ENCODE data around the gene SESTD1. TPM values are rescaled to one million over a fixed set of nuclear protein-coding genes. Genes with fewer than 3 reads are reported as not detected.

SESTD1 gene
- total and polyA plus RNA-seq, 2 donors, result 4.4 to 9.4 TPM

- Histone ChIP-seq H3K27ac (ENCODE audit: low read depth in 1 of 2, low read length in 1 of 2) (no peak overlapping the region), H3K27me3 (ENCODE audit: control insufficient read depth in 2 of 2, insufficient read depth in 1 of 2, low read length in 1 of 2) (peaks cover 0 to 8% of the 10 kb centered on the region in 2 donors), H3K36me3 (ENCODE audit: control insufficient read depth in 2 of 2, insufficient read depth in 2 of 2, low read length in 1 of 2) (no peaks in the 10 kb centered on the region), H3K4me1 (ENCODE audit: control insufficient read depth in 2 of 2, insufficient read depth in 2 of 2, low read length in 2 of 2) (peaks cover 4 to 8% of the 10 kb centered on the region in 2 donors), H3K9me3 (ENCODE audit: control insufficient read depth in 2 of 2, insufficient read depth in 1 of 2, low read length in 1 of 2) (no peaks in the 10 kb centered on the region), H3K4me3 (ENCODE audit: low read length in 2 of 2) (no peak overlapping the region)
- 85% methylated on average over 2 of the region's 2 CpGs for WGBS
- no peak for DNase-seq (ENCODE audit: low read depth in 6 of 9, low spot score in 9 of 9)
Observed at GRCh38 chr2:179261151-179261825, 3.3 kb downstream of the SESTD1 start.

GRCh38 chr2:179260224-179260623, 4.4 kb downstream of the SESTD1 start:
- no peak overlapping the region for H3K4me3 ChIP-seq (ENCODE audit: low read length in 2 of 2)
- H3K36me3 ChIP-seq (ENCODE audit: control insufficient read depth in 2 of 2, insufficient read depth in 2 of 2, low read length in 1 of 2), result no peaks in the 10 kb centered on the region
- no peak for DNase-seq (ENCODE audit: low read depth in 6 of 9, low spot score in 9 of 9)
- H3K27ac ChIP-seq (ENCODE audit: low read depth in 1 of 2, low read length in 1 of 2), result no peak overlapping the region
- H3K27me3 ChIP-seq (ENCODE audit: control insufficient read depth in 2 of 2, insufficient read depth in 1 of 2, low read length in 1 of 2), result peaks cover 0 to 8% of the 10 kb centered on the region in 2 donors
- peaks cover 4 to 8% of the 10 kb centered on the region in 2 donors for H3K4me1 ChIP-seq (ENCODE audit: control insufficient read depth in 2 of 2, insufficient read depth in 2 of 2, low read length in 2 of 2)
- WGBS, result 92% methylated on average over 3 of the region's 3 CpGs
- H3K9me3 ChIP-seq (ENCODE audit: control insufficient read depth in 2 of 2, insufficient read depth in 1 of 2, low read length in 1 of 2), result no peaks in the 10 kb centered on the region

GRCh38 chr2:179255129-179255528, 9.5 kb downstream of the SESTD1 start:
- Histone ChIP-seq H3K36me3 (ENCODE audit: control insufficient read depth in 2 of 2, insufficient read depth in 2 of 2, low read length in 1 of 2) (no peaks in the 10 kb centered on the region), H3K27ac (ENCODE audit: low read depth in 1 of 2, low read length in 1 of 2) (no peak overlapping the region), H3K4me1 (ENCODE audit: control insufficient read depth in 2 of 2, insufficient read depth in 2 of 2, low read length in 2 of 2) (no peaks in the 10 kb centered on the region), H3K27me3 (ENCODE audit: control insufficient read depth in 2 of 2, insufficient read depth in 1 of 2, low read length in 1 of 2) (no peaks in the 10 kb centered on the region), H3K4me3 (ENCODE audit: low read length in 2 of 2) (no peak overlapping the region), H3K9me3 (ENCODE audit: control insufficient read depth in 2 of 2, insufficient read depth in 1 of 2, low read length in 1 of 2) (no peaks in the 10 kb centered on the region)
- 99% methylated on average over 1 of the region's 1 CpG for WGBS
- DNase-seq (ENCODE audit: low read depth in 6 of 9, low spot score in 9 of 9), result no peak

GRCh38 chr2:179253226-179253625, 11.4 kb downstream of the SESTD1 start:
- Histone ChIP-seq H3K4me1 (ENCODE audit: control insufficient read depth in 2 of 2, insufficient read depth in 2 of 2, low read length in 2 of 2) (no peaks in the 10 kb centered on the region), H3K27me3 (ENCODE audit: control insufficient read depth in 2 of 2, insufficient read depth in 1 of 2, low read length in 1 of 2) (no peaks in the 10 kb centered on the region), H3K27ac (ENCODE audit: low read depth in 1 of 2, low read length in 1 of 2) (no peak overlapping the region), H3K4me3 (ENCODE audit: low read length in 2 of 2) (no peak overlapping the region), H3K9me3 (ENCODE audit: control insufficient read depth in 2 of 2, insufficient read depth in 1 of 2, low read length in 1 of 2) (no peaks in the 10 kb centered on the region), H3K36me3 (ENCODE audit: control insufficient read depth in 2 of 2, insufficient read depth in 2 of 2, low read length in 1 of 2) (no peaks in the 10 kb centered on the region)
- no peak for DNase-seq (ENCODE audit: low read depth in 6 of 9, low spot score in 9 of 9)
- WGBS, result 18% methylated on average over 1 of the region's 1 CpG

- Histone ChIP-seq H3K4me3 (ENCODE audit: low read length in 2 of 2) (no peak overlapping the region), H3K27ac (ENCODE audit: low read depth in 1 of 2, low read length in 1 of 2) (no peak overlapping the region), H3K9me3 (ENCODE audit: control insufficient read depth in 2 of 2, insufficient read depth in 1 of 2, low read length in 1 of 2) (no peaks in the 10 kb centered on the region), H3K27me3 (ENCODE audit: control insufficient read depth in 2 of 2, insufficient read depth in 1 of 2, low read length in 1 of 2) (no peaks in the 10 kb centered on the region), H3K36me3 (ENCODE audit: control insufficient read depth in 2 of 2, insufficient read depth in 2 of 2, low read length in 1 of 2) (no peaks in the 10 kb centered on the region), H3K4me1 (ENCODE audit: control insufficient read depth in 2 of 2, insufficient read depth in 2 of 2, low read length in 2 of 2) (peaks cover 0 to 2% of the 10 kb centered on the region in 2 donors)
- DNase-seq (ENCODE audit: low read depth in 6 of 9, low spot score in 9 of 9), result no peak
- 52% methylated on average over 2 of the region's 2 CpGs for WGBS
Observed at GRCh38 chr2:179252423-179252822, 12.2 kb downstream of the SESTD1 start.

GRCh38 chr2:179251870-179252269, 12.8 kb downstream of the SESTD1 start:
- Histone ChIP-seq H3K27ac (ENCODE audit: low read depth in 1 of 2, low read length in 1 of 2) (no peak overlapping the region), H3K4me3 (ENCODE audit: low read length in 2 of 2) (no peak overlapping the region), H3K9me3 (ENCODE audit: control insufficient read depth in 2 of 2, insufficient read depth in 1 of 2, low read length in 1 of 2) (no peaks in the 10 kb centered on the region), H3K27me3 (ENCODE audit: control insufficient read depth in 2 of 2, insufficient read depth in 1 of 2, low read length in 1 of 2) (no peaks in the 10 kb centered on the region), H3K36me3 (ENCODE audit: control insufficient read depth in 2 of 2, insufficient read depth in 2 of 2, low read length in 1 of 2) (no peaks in the 10 kb centered on the region), H3K4me1 (ENCODE audit: control insufficient read depth in 2 of 2, insufficient read depth in 2 of 2, low read length in 2 of 2) (peaks cover 0 to 4% of the 10 kb centered on the region in 2 donors)
- DNase-seq (ENCODE audit: low read depth in 6 of 9, low spot score in 9 of 9), result no peak

GRCh38 chr2:179250848-179251504, 13.7 kb downstream of the SESTD1 start:
- H3K27ac ChIP-seq (ENCODE audit: low read depth in 1 of 2, low read length in 1 of 2), result no peak overlapping the region
- no peak overlapping the region for H3K4me3 ChIP-seq (ENCODE audit: low read length in 2 of 2)
- peaks cover 0 to 4% of the 10 kb centered on the region in 2 donors for H3K4me1 ChIP-seq (ENCODE audit: control insufficient read depth in 2 of 2, insufficient read depth in 2 of 2, low read length in 2 of 2)
- H3K36me3 ChIP-seq (ENCODE audit: control insufficient read depth in 2 of 2, insufficient read depth in 2 of 2, low read length in 1 of 2), result no peaks in the 10 kb centered on the region
- H3K9me3 ChIP-seq (ENCODE audit: control insufficient read depth in 2 of 2, insufficient read depth in 1 of 2, low read length in 1 of 2), result no peaks in the 10 kb centered on the region
- no peak for DNase-seq (ENCODE audit: low read depth in 6 of 9, low spot score in 9 of 9)
- H3K27me3 ChIP-seq (ENCODE audit: control insufficient read depth in 2 of 2, insufficient read depth in 1 of 2, low read length in 1 of 2), result no peaks in the 10 kb centered on the region
- WGBS, result 61% methylated on average over 1 of the region's 1 CpG

- H3K36me3 ChIP-seq (ENCODE audit: control insufficient read depth in 2 of 2, insufficient read depth in 2 of 2, low read length in 1 of 2), result no peaks in the 10 kb centered on the region
- no peaks in the 10 kb centered on the region for H3K9me3 ChIP-seq (ENCODE audit: control insufficient read depth in 2 of 2, insufficient read depth in 1 of 2, low read length in 1 of 2)
- no peak overlapping the region for H3K4me3 ChIP-seq (ENCODE audit: low read length in 2 of 2)
- H3K27ac ChIP-seq (ENCODE audit: low read depth in 1 of 2, low read length in 1 of 2), result no peak overlapping the region
- no peaks in the 10 kb centered on the region for H3K27me3 ChIP-seq (ENCODE audit: control insufficient read depth in 2 of 2, insufficient read depth in 1 of 2, low read length in 1 of 2)
- DNase-seq (ENCODE audit: low read depth in 6 of 9, low spot score in 9 of 9), result no peak
- WGBS, result 90% methylated on average over 3 of the region's 3 CpGs
- H3K4me1 ChIP-seq (ENCODE audit: control insufficient read depth in 2 of 2, insufficient read depth in 2 of 2, low read length in 2 of 2), result peaks cover 0 to 4% of the 10 kb centered on the region in 2 donors
Observed at GRCh38 chr2:179250095-179250494, 14.5 kb downstream of the SESTD1 start.

- Histone ChIP-seq H3K4me3 (ENCODE audit: low read length in 2 of 2) (no peak overlapping the region), H3K27ac (ENCODE audit: low read depth in 1 of 2, low read length in 1 of 2) (no peak overlapping the region), H3K4me1 (ENCODE audit: control insufficient read depth in 2 of 2, insufficient read depth in 2 of 2, low read length in 2 of 2) (peaks cover 0 to 4% of the 10 kb centered on the region in 2 donors), H3K36me3 (ENCODE audit: control insufficient read depth in 2 of 2, insufficient read depth in 2 of 2, low read length in 1 of 2) (no peaks in the 10 kb centered on the region), H3K9me3 (ENCODE audit: control insufficient read depth in 2 of 2, insufficient read depth in 1 of 2, low read length in 1 of 2) (no peaks in the 10 kb centered on the region), H3K27me3 (ENCODE audit: control insufficient read depth in 2 of 2, insufficient read depth in 1 of 2, low read length in 1 of 2) (no peaks in the 10 kb centered on the region)
- no peak for DNase-seq (ENCODE audit: low read depth in 6 of 9, low spot score in 9 of 9)
- 98% methylated on average over 1 of the region's 1 CpG for WGBS
Observed at GRCh38 chr2:179248024-179248348, 16.6 kb downstream of the SESTD1 start.

All from thymus (tissue), 11 donors.